Duodenal mucosa (tissue), 2 donors: ENCODE measurements around the gene MIDN.

ENCODE experiments used
- H3K27ac ChIP-seq: one replicate; pipeline ENCODE4 v1.7.0; 2013; ENCODE audit warnings: low read depth, low read length
- H3K27me3 ChIP-seq, 2 donors: one replicate each; pipeline ENCODE4 v1.7.0; 2013; ENCODE audit warnings: low read length in 2 of 2, control low read depth in 1 of 2; ENCODE audit not compliant: insufficient read depth in 2 of 2, control insufficient read depth in 1 of 2
- H3K36me3 ChIP-seq, 2 donors: one replicate each; pipeline ENCODE4 v1.7.0; 2013; ENCODE audit warnings: low read length in 2 of 2, control low read depth in 1 of 2; ENCODE audit not compliant: insufficient read depth in 2 of 2, control insufficient read depth in 1 of 2
- H3K4me1 ChIP-seq, 2 donors: one replicate each; pipeline ENCODE4 v1.7.0; 2013; ENCODE audit warnings: low read length in 2 of 2, control low read depth in 1 of 2; ENCODE audit not compliant: insufficient read depth in 2 of 2, control insufficient read depth in 1 of 2
- H3K4me3 ChIP-seq, 2 donors: one replicate each; pipeline ENCODE4 v1.7.0; 2013; ENCODE audit warnings: low read length in 2 of 2, low read depth in 1 of 2
- H3K9ac ChIP-seq, 2 donors: one replicate each; pipeline ENCODE4 v1.7.0; 2013; ENCODE audit warnings: low read length in 2 of 2, low read depth in 1 of 2
- H3K9me3 ChIP-seq, 2 donors: one replicate each; pipeline ENCODE4 v1.7.0; 2013; ENCODE audit warnings: low read length in 2 of 2, control low read depth in 1 of 2; ENCODE audit not compliant: control insufficient read depth in 1 of 2

The MIDN gene

DNA sequence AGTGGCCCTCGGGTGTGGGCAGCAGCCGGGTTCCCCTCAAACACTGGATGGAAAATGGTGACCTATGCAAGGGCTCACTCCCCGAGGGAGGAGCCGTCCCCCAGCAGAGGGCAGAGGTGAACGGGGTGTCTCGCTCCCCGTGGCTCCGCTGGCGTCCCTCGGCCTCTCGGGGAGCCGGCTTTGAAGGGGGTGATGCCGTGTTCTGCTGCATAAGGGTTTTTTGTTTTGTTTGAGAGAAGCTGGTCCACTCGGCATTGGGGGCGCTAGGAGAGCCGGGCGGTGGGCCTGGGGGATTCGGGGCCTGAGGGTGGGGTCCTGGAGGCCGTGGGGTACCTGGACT lies 41.3 kb downstream of the MIDN start:
- peaks cover 25 to 40% of the 10 kb centered on the region in 2 donors for H3K4me1 ChIP-seq
- no peak overlapping the region for H3K27ac ChIP-seq
- H3K9ac ChIP-seq, result no peak overlapping the region
- H3K9me3 ChIP-seq, result no peaks in the 10 kb centered on the region
- no peak overlapping the region for H3K4me3 ChIP-seq
- H3K27me3 ChIP-seq, result peaks cover 2 to 16% of the 10 kb centered on the region in 2 donors
- H3K36me3 ChIP-seq, result no peaks in the 10 kb centered on the region

DNA sequence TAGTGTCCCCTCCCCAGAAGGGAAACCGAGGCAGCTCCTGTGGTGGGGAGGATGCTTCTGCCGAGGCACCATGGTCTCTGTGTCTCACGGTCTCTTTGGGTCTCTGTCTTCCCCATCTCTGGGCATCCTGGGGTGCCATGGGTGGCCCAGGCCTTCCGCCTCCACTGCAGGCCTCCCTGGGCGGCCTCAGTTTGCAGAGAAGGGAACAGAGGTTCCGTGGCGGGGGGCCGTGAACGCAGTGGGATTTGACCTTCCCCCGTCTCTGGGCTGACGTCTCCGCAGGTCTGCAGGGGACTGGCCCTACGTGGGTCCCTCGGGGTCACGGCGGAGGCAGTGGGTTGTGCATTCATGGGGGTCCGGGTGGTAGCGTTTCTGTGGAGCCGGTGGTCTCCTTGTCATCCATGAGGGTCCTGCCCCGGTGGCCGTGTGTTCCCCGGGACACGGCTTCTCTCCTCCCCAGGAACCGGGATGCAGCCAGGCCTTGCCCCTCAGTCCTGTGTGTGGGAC lies 41.9 kb downstream of the MIDN start:
- Histone ChIP-seq H3K9me3 (no peaks in the 10 kb centered on the region), H3K36me3 (no peaks in the 10 kb centered on the region), H3K4me3 (peak overlapping the region in 1 of 2 donors; percentile 32), H3K9ac (peak overlapping the region in 1 of 2 donors; percentile 10), H3K4me1 (peaks cover 19 to 34% of the 10 kb centered on the region in 2 donors), H3K27me3 (peaks cover 2 to 16% of the 10 kb centered on the region in 2 donors), H3K27ac (no peak overlapping the region)

DNA sequence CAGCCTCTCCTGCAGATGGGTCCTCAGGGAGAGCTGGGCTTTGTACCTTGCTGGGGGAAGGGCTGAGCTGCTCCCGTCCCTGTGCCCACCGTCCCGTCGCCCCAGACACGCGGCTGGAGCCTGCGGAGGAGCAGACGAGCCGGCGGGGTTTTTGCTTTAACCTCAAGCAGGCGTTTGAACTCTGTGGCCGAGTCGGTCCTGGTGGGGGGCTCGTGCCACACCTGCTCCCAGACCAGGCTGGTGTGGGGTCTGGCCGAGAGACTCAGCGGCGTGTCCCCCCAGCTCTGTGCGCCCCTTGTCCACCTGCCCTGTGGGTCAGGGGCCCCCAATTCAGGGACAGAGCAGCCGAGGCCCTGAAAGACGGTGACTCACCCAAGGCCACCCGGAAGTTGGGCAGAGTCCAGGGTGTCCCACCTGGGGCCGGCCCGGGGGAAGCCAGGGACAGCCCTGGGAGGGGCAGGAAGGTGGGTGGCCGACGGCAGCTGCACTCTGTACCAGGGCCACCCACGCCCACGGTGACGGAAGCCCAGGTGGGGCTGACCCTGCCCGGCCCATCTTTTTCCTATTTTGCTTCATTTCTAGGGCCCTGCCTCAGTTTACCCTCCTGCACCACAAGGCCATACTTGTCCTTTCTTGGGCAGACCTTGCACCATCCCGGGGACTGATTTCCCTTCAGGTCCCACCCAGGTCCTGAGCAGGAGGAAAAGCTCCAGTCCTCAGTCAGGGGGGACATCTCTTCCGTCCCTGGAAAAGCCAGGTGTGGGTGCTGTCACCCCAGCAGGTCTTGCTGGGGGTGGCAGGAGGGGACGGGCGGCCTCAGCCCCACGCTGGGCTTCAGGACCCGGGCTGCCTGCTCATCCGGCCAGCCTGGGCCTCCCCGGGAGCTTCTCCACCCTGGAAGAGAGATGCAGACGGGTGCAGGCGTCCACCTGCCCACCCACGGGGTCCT lies 42.6 kb downstream of the MIDN start:
- Histone ChIP-seq H3K27me3 (peaks cover 2 to 16% of the 10 kb centered on the region in 2 donors), H3K4me3 (peak overlapping the region; percentile 36 to 56), H3K36me3 (peaks cover 0 to under 1% of the 10 kb centered on the region in 2 donors), H3K9me3 (no peaks in the 10 kb centered on the region), H3K27ac (peak overlapping the region; percentile 56), H3K9ac (peak overlapping the region; percentile 38 to 61), H3K4me1 (peaks cover 18 to 33% of the 10 kb centered on the region in 2 donors)

DNA sequence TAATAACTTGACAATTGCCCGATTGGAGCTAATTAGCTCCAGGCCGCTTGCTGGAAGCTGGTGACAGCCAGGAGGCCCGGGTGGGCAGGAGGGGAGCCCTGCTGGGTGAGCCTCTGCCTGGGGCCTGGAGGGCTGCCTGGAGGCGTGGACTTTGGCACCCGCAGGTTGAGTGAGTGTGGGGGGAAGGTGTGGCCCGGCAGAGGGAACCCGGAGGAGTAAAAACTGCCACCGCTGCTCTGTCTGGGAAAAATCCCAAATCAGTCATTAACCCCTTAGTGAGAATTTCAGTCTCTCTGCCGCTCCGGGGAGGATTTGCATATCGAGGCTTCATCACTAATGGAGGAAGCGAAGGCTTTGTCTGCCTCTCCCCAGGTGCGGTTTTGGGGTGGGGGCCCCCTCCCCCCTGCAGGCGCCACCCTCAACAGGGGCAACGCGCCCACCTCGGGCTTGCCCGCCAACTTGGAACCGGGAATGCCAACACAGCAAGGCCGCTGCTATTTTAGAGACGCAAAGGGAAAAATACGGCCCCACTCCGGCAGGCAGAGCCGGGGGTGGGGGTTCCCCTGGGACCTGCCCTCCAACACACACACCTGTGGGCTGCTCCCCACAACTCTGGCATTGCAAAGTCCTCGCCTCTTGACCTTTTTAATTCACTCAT lies 43.5 kb downstream of the MIDN start:
- Histone ChIP-seq H3K9me3 (no peaks in the 10 kb centered on the region), H3K4me1 (peaks cover 18 to 33% of the 10 kb centered on the region in 2 donors), H3K36me3 (peaks cover 0 to 7% of the 10 kb centered on the region in 2 donors), H3K4me3 (peak overlapping the region; percentile 32 to 56), H3K9ac (peak overlapping the region; percentile 38 to 61), H3K27me3 (peaks cover 2 to 12% of the 10 kb centered on the region in 2 donors), H3K27ac (peak overlapping the region; percentile 56)

DNA sequence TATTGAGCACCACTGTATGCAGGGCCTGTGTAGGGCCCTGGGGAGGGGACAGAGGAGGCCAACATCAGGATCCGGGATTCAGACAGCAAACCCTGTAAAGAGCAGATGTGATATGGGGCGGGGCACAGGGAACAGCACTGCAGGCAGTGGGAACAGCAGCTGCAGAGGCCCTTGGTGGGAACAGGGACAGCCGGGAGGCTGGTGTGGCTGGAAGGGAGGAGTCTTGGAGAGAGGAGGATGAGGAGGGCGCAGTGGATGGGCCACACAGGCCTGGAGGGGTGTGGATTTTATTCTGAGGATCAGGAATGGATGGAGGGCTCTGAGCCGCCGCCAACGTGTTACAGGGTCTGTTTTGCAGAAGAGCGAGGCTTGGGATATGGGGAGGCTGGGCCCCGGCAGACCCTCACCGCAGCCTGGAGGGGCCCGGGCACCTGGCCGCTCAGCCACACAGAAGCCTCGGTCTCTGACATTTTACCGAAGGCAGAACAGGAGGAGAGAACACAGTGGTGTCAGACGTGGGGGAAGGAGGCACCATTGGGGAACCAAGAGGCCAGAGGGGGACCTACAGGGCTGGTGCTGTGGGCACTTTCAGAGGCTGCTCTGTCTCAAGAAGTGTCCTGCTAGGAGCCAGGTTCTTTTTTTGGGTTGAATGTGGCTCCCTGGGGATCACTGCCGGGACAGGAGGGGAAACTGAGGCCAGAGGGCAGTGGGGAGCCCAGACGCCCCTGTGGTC lies 44.2 kb downstream of the MIDN start:
- H3K4me1 ChIP-seq, result peaks cover 17 to 33% of the 10 kb centered on the region in 2 donors
- peaks cover 0 to 7% of the 10 kb centered on the region in 2 donors for H3K36me3 ChIP-seq
- H3K27ac ChIP-seq, result no peak overlapping the region
- peak overlapping the region; percentile 25 to 61 for H3K9ac ChIP-seq
- peaks cover 2 to 9% of the 10 kb centered on the region in 2 donors for H3K27me3 ChIP-seq
- H3K4me3 ChIP-seq, result no peak overlapping the region
- no peaks in the 10 kb centered on the region for H3K9me3 ChIP-seq

DNA sequence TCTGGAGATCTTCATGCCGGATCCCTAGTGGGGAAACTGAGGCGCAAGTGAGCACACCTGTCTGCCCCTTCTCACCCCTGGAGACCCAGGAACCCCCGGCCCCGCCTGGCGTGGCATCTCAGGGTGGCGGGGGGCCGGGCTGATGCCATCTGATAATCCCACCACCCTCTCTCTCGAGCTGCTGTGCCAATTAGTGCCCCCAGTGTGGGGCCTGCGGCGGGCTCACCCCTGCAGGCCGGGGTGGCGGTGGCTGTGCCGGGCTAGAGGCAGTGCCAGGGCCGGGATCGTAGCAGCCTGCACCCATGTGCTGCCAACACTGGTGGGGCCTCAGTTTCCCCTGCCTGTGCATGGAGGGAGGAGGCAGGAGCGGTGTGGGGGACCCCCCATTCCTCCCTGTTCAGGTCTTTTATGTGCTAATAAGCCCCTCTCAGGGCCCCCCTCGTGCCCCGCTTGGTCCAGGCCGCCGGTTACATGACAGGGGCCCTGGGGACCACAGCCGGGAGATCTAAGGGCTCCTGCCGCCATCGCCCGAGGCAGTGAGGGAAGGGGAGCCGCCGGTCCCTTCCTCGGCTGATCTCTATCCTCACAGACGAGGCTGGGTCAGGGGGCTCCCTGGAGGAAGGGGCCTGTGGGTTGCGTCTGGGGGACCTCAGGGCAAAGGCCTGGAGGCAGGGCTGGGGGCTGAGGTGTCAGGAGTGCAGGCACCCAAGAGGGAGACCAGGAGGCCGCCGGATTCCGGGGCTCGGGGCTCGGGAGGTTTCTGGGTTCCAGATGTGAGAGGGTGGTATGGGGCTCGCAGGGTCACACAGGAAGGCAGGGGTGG lies 45.6 kb downstream of the MIDN start:
- no peak overlapping the region for H3K27ac ChIP-seq
- peaks cover 2 to 5% of the 10 kb centered on the region in 2 donors for H3K27me3 ChIP-seq
- no peaks in the 10 kb centered on the region for H3K9me3 ChIP-seq
- peaks cover 0 to 7% of the 10 kb centered on the region in 2 donors for H3K36me3 ChIP-seq
- no peak overlapping the region for H3K4me3 ChIP-seq
- H3K4me1 ChIP-seq, result peaks cover 14 to 25% of the 10 kb centered on the region in 2 donors
- no peak overlapping the region for H3K9ac ChIP-seq

DNA sequence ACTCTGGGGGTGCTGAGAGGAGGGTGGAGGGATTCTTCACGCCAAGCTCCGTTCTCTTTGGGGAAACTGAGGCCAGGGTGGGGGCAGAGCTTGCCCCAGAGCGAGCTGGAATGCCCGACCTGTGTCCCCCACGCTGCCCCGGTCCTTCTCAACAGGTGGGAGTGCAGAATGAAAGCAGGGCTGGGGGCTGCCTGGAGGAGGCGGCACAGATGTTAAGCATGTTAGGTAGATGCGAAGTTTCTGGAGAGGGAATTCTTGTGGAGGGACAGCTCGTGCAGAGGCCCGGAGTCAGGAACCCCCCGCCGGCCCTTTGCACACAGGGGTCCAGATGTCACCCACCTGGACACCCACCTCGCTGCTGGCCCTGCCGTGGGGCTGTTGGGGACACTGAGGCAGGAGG lies 46.3 kb downstream of the MIDN start:
- Histone ChIP-seq H3K9ac (no peak overlapping the region), H3K36me3 (peaks cover 0 to 7% of the 10 kb centered on the region in 2 donors), H3K27ac (no peak overlapping the region), H3K4me3 (no peak overlapping the region), H3K9me3 (no peaks in the 10 kb centered on the region), H3K4me1 (peaks cover 14 to 24% of the 10 kb centered on the region in 2 donors), H3K27me3 (peaks cover 2 to 5% of the 10 kb centered on the region in 2 donors)

DNA sequence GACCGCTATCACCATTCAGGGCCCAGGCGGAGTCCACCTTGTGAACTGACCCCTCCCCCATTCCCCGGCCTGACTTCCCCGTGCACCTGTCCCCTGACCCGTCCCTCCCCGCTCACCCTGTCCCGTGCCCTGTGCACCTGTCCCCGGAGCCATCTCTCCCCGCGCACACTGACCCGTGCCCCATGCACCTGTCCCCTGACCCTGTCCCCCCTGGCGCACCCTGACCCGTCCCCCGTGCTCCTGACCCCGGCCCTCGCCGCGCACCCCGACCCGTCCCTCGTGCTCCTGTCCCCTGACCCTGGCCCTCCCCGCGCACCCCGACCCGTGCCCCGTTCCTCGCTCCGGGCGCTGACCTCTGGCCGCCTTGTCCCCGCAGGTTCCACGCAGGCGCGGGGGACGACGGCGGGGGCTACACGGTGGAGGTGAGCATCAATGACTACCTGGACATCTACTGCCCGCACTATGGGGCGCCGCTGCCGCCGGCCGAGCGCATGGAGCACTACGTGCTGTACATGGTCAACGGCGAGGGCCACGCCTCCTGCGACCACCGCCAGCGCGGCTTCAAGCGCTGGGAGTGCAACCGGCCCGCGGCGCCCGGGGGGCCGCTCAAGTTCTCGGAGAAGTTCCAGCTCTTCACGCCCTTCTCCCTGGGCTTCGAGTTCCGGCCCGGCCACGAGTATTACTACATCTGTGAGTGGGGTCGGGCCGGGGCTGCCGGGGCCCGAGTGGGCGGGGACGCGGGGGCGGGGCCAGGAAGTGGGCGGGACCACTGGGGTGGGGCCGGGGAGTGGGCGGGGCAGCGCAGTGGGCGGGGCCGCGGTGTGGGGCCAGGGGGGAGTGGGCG lies 47.0 kb downstream of the MIDN start:
- Histone ChIP-seq H3K9me3 (no peaks in the 10 kb centered on the region), H3K27me3 (peaks cover 2 to 5% of the 10 kb centered on the region in 2 donors), H3K4me1 (peaks cover 14 to 21% of the 10 kb centered on the region in 2 donors), H3K36me3 (peaks cover 0 to 7% of the 10 kb centered on the region in 2 donors), H3K4me3 (no peak overlapping the region), H3K9ac (no peak overlapping the region), H3K27ac (no peak overlapping the region)
